ENCODE results near the gene MCTP1. TPM values are rescaled to one million over a fixed set of nuclear protein-coding genes. Genes with fewer than 3 reads are reported as not detected.

The MCTP1 gene
- polyA plus RNA-seq, 1 donor, result 4.8 TPM

DNA sequence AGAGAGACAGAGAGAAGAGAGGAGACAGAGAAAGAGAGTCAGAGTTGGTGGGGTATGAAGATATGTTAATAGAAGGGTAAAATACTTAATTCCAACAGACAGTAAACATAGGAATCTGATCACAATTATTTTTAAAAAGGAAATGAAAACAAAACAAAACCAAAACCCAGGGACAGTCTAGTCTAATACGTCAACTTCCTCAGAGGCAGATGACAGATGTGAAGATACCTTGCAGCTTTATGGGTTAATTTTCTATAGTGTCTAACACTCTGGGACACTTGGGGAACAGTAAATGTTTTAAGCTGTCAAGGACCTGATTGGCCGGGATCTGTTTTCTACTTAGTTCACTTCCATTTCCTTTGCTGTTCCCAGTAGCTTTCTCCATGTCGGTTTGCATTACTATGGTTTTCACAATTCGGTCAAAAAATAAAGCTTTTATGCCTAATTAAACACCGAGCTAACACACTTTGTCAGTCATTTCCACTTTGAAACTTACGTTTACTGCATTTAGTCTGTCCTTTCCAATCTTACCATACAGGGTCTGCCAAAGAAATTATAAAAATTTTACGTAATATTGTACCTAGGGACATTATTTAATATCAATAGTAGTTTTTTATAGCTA is 216.5 kb downstream of the MCTP1 start:
- no peaks in the 10 kb centered on the region for H3K4me1 ChIP-seq (ENCODE audit: control insufficient read depth, insufficient read depth, low read length)
- no peaks in the 10 kb centered on the region for H3K27me3 ChIP-seq (ENCODE audit: control insufficient read depth, insufficient read depth, low read length)
- DNase-seq, result no peak
- no peaks in the 10 kb centered on the region for H3K9me3 ChIP-seq (ENCODE audit: control insufficient read depth, low read depth, low read length)
- H3K4me3 ChIP-seq (ENCODE audit: low read length), result no peak overlapping the region
- no peak overlapping the region for H3K27ac ChIP-seq (ENCODE audit: low read length)
- no peaks in the 10 kb centered on the region for H3K36me3 ChIP-seq (ENCODE audit: control insufficient read depth, insufficient read depth, low read length)
- 95% methylated on average over 5 of the region's 7 CpGs for WGBS (ENCODE audit: insufficient coverage, low lambda C conversion rate)

DNA sequence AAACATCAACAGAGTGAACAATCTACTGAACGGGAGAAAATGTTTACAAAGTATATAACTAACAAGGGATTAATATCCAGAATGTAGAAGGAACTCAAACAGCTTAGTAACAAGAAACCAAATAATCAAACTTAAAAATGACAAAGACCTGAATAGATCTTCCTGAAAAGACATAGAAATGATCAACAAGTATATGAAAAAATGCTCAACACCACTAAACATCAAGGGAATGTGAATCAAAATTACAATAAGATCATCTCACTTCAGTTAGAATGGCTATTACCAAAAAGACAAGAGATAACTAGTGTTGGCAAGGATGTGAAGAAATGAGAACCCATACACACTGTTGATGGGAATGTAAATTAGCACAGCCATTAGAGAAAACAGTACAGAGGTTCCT is 218.8 kb downstream of the MCTP1 start:
- WGBS (ENCODE audit: insufficient coverage, low lambda C conversion rate), result no CpG with 5 or more reads among the region's 1 CpG
- Histone ChIP-seq H3K27ac (ENCODE audit: low read length) (no peak overlapping the region), H3K36me3 (ENCODE audit: control insufficient read depth, insufficient read depth, low read length) (no peaks in the 10 kb centered on the region), H3K4me1 (ENCODE audit: control insufficient read depth, insufficient read depth, low read length) (no peaks in the 10 kb centered on the region), H3K4me3 (ENCODE audit: low read length) (no peak overlapping the region), H3K9me3 (ENCODE audit: control insufficient read depth, low read depth, low read length) (no peaks in the 10 kb centered on the region), H3K27me3 (ENCODE audit: control insufficient read depth, insufficient read depth, low read length) (no peaks in the 10 kb centered on the region)
- DNase-seq, result no peak

DNA sequence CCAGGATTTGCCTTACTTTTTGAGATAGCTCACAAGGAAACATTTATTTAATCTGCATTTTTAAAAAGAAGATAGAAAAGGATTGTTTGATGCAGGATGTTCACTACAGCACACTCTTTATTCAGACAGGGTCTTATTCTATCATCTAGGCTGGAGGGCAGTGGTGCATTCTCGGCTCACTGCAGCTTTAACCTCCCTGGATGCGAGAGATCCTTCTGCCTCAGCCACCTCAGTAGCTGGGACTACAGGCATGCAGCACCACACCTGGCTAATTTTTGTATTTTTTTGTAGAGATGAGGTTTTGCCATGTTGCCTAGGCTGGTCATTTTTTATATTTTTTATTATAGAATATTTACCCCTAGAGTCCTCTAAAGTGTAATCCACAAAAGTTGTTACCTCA is 221.4 kb downstream of the MCTP1 start:
- WGBS (ENCODE audit: insufficient coverage, low lambda C conversion rate), result no CpG with 5 or more reads among the region's 2 CpGs
- Histone ChIP-seq H3K36me3 (ENCODE audit: control insufficient read depth, insufficient read depth, low read length) (no peaks in the 10 kb centered on the region), H3K9me3 (ENCODE audit: control insufficient read depth, low read depth, low read length) (no peaks in the 10 kb centered on the region), H3K27ac (ENCODE audit: low read length) (no peak overlapping the region), H3K4me1 (ENCODE audit: control insufficient read depth, insufficient read depth, low read length) (no peaks in the 10 kb centered on the region), H3K27me3 (ENCODE audit: control insufficient read depth, insufficient read depth, low read length) (no peaks in the 10 kb centered on the region), H3K4me3 (ENCODE audit: low read length) (no peak overlapping the region)
- no peak for DNase-seq

DNA sequence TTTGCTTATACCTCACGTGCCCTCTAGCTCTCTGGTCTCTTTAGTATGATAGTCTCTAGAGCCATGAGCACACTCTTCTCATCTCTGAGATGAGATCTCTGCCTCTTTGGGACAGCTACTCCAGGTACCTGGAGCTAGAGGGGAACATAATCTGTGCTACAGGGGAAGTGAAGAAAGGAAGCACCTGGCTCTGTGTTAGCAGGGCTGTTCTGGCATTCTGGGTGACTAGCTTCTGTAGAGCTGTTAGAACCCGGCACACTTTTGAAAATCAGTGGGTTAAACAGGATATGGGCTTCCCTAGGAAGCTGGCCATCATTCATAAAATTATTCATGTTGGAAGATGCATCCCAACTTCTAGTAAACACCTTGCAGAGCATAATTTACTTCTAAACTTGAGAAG is 224.8 kb downstream of the MCTP1 start:
- Histone ChIP-seq H3K27ac (ENCODE audit: low read length) (no peak overlapping the region), H3K4me3 (ENCODE audit: low read length) (no peak overlapping the region), H3K36me3 (ENCODE audit: control insufficient read depth, insufficient read depth, low read length) (no peaks in the 10 kb centered on the region), H3K27me3 (ENCODE audit: control insufficient read depth, insufficient read depth, low read length) (no peaks in the 10 kb centered on the region), H3K9me3 (ENCODE audit: control insufficient read depth, low read depth, low read length) (no peaks in the 10 kb centered on the region), H3K4me1 (ENCODE audit: control insufficient read depth, insufficient read depth, low read length) (no peaks in the 10 kb centered on the region)
- WGBS (ENCODE audit: insufficient coverage, low lambda C conversion rate), result no CpG with 5 or more reads among the region's 2 CpGs
- no peak for DNase-seq

DNA sequence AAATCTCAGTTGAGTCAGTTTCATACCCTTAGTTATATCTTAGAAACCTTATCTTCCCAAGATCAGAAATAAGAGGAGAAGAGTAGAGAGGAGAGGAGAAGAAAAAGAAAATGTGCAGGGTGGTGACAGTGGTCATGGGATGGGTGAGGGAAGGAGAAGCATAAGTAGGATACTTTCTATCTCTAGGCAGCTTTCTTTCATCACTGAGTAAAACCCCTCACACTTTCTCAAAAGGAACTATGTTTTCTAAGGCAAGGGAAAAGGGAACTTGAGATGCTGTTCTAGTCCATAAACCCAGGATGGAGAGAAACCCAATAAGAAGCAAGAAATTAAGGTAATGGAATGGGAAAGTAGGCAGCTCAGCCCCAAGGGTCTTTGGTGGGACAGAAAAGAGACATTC is 225.3 kb downstream of the MCTP1 start:
- DNase-seq, result no peak
- H3K4me1 ChIP-seq (ENCODE audit: control insufficient read depth, insufficient read depth, low read length), result no peaks in the 10 kb centered on the region
- H3K4me3 ChIP-seq (ENCODE audit: low read length), result no peak overlapping the region
- no peaks in the 10 kb centered on the region for H3K36me3 ChIP-seq (ENCODE audit: control insufficient read depth, insufficient read depth, low read length)
- H3K27ac ChIP-seq (ENCODE audit: low read length), result no peak overlapping the region
- H3K27me3 ChIP-seq (ENCODE audit: control insufficient read depth, insufficient read depth, low read length), result no peaks in the 10 kb centered on the region
- H3K9me3 ChIP-seq (ENCODE audit: control insufficient read depth, low read depth, low read length), result no peaks in the 10 kb centered on the region

- no peak for DNase-seq
- 50% methylated on average over 1 of the region's 5 CpGs for WGBS (ENCODE audit: insufficient coverage, low lambda C conversion rate)
- no peaks in the 10 kb centered on the region for H3K9me3 ChIP-seq (ENCODE audit: control insufficient read depth, low read depth, low read length)
- H3K27me3 ChIP-seq (ENCODE audit: control insufficient read depth, insufficient read depth, low read length), result no peaks in the 10 kb centered on the region
- no peaks in the 10 kb centered on the region for H3K36me3 ChIP-seq (ENCODE audit: control insufficient read depth, insufficient read depth, low read length)
- H3K4me1 ChIP-seq (ENCODE audit: control insufficient read depth, insufficient read depth, low read length), result no peaks in the 10 kb centered on the region
- no peak overlapping the region for H3K4me3 ChIP-seq (ENCODE audit: low read length)
- no peak overlapping the region for H3K27ac ChIP-seq (ENCODE audit: low read length)
Observed at GRCh38 chr5:95057615-95058014, 227.3 kb downstream of the MCTP1 start.

GRCh38 chr5:95053253-95053652 is 231.6 kb downstream of the MCTP1 start:
- no peak overlapping the region for H3K27ac ChIP-seq (ENCODE audit: low read length)
- H3K4me3 ChIP-seq (ENCODE audit: low read length), result no peak overlapping the region
- WGBS (ENCODE audit: insufficient coverage, low lambda C conversion rate), result no CpG with 5 or more reads among the region's 7 CpGs
- H3K4me1 ChIP-seq (ENCODE audit: control insufficient read depth, insufficient read depth, low read length), result no peaks in the 10 kb centered on the region
- H3K9me3 ChIP-seq (ENCODE audit: control insufficient read depth, low read depth, low read length), result no peaks in the 10 kb centered on the region
- no peaks in the 10 kb centered on the region for H3K36me3 ChIP-seq (ENCODE audit: control insufficient read depth, insufficient read depth, low read length)
- no peaks in the 10 kb centered on the region for H3K27me3 ChIP-seq (ENCODE audit: control insufficient read depth, insufficient read depth, low read length)
- no peak for DNase-seq

- Histone ChIP-seq H3K27ac (ENCODE audit: low read length) (no peak overlapping the region), H3K4me3 (ENCODE audit: low read length) (no peak overlapping the region), H3K9me3 (ENCODE audit: control insufficient read depth, low read depth, low read length) (no peaks in the 10 kb centered on the region), H3K27me3 (ENCODE audit: control insufficient read depth, insufficient read depth, low read length) (no peaks in the 10 kb centered on the region), H3K4me1 (ENCODE audit: control insufficient read depth, insufficient read depth, low read length) (no peaks in the 10 kb centered on the region), H3K36me3 (ENCODE audit: control insufficient read depth, insufficient read depth, low read length) (no peaks in the 10 kb centered on the region)
- DNase-seq, result no peak
- no CpG with 5 or more reads among the region's 1 CpG for WGBS (ENCODE audit: insufficient coverage, low lambda C conversion rate)
Observed at GRCh38 chr5:95050708-95051107, 234.2 kb downstream of the MCTP1 start.

- no CpG with 5 or more reads among the region's 1 CpG for WGBS (ENCODE audit: insufficient coverage, low lambda C conversion rate)
- no peaks in the 10 kb centered on the region for H3K4me1 ChIP-seq (ENCODE audit: control insufficient read depth, insufficient read depth, low read length)
- no peak overlapping the region for H3K4me3 ChIP-seq (ENCODE audit: low read length)
- no peak for DNase-seq
- H3K27ac ChIP-seq (ENCODE audit: low read length), result no peak overlapping the region
- H3K9me3 ChIP-seq (ENCODE audit: control insufficient read depth, low read depth, low read length), result no peaks in the 10 kb centered on the region
- H3K27me3 ChIP-seq (ENCODE audit: control insufficient read depth, insufficient read depth, low read length), result no peaks in the 10 kb centered on the region
- no peaks in the 10 kb centered on the region for H3K36me3 ChIP-seq (ENCODE audit: control insufficient read depth, insufficient read depth, low read length)
Observed at GRCh38 chr5:95048628-95049027, 236.3 kb downstream of the MCTP1 start.

- Histone ChIP-seq H3K4me3 (ENCODE audit: low read length) (no peak overlapping the region), H3K36me3 (ENCODE audit: control insufficient read depth, insufficient read depth, low read length) (no peaks in the 10 kb centered on the region), H3K4me1 (ENCODE audit: control insufficient read depth, insufficient read depth, low read length) (no peaks in the 10 kb centered on the region), H3K27ac (ENCODE audit: low read length) (no peak overlapping the region), H3K9me3 (ENCODE audit: control insufficient read depth, low read depth, low read length) (no peaks in the 10 kb centered on the region), H3K27me3 (ENCODE audit: control insufficient read depth, insufficient read depth, low read length) (no peaks in the 10 kb centered on the region)
- no peak for DNase-seq
- WGBS (ENCODE audit: insufficient coverage, low lambda C conversion rate), result 100% methylated on average over 2 of the region's 5 CpGs
Observed at GRCh38 chr5:95045181-95045965, 239.5 kb downstream of the MCTP1 start.

- no peak overlapping the region for H3K4me3 ChIP-seq (ENCODE audit: low read length)
- H3K27me3 ChIP-seq (ENCODE audit: control insufficient read depth, insufficient read depth, low read length), result no peaks in the 10 kb centered on the region
- no peaks in the 10 kb centered on the region for H3K4me1 ChIP-seq (ENCODE audit: control insufficient read depth, insufficient read depth, low read length)
- 100% methylated on average over 1 of the region's 2 CpGs for WGBS (ENCODE audit: insufficient coverage, low lambda C conversion rate)
- no peak overlapping the region for H3K27ac ChIP-seq (ENCODE audit: low read length)
- no peaks in the 10 kb centered on the region for H3K9me3 ChIP-seq (ENCODE audit: control insufficient read depth, low read depth, low read length)
- DNase-seq, result no peak
- H3K36me3 ChIP-seq (ENCODE audit: control insufficient read depth, insufficient read depth, low read length), result no peaks in the 10 kb centered on the region
Observed at GRCh38 chr5:95044096-95044495, 240.8 kb downstream of the MCTP1 start.

Measured in large intestine (tissue), 3 donors.